Right lobe of liver (tissue), 6 donors: ENCODE data around the gene RCOR1. TPM values are rescaled to one million over a fixed set of nuclear protein-coding genes. Genes with fewer than 3 reads are reported as not detected.

Source experiments
- ATAC-seq, 4 donors: fragments of 200-7000 bp; cut with Tn5 transposase; one replicate each; pipeline ENCODE4 v1.9.1; 2020; ENCODE audit warnings: mild to moderate bottlenecking in 4 of 4, moderate library complexity in 4 of 4
- DNase-seq, 3 donors: peaks; one replicate each; pipeline ENCODE4 v3.0.0-alpha.2; 2020
- H3K27ac ChIP-seq, 3 donors: fragments of 200-600 bp; one replicate each; pipeline ENCODE4 v1.8.0; 2022
- H3K27me3 ChIP-seq, 2 donors: fragments of 200-600 bp; one replicate each; pipeline ENCODE4 v1.8.0; 2022
- H3K36me3 ChIP-seq, 4 donors: fragments of 200-600 bp; sonication (generic) in 1 of 4; one replicate each; pipeline versions ENCODE4 v1.5.1 to v1.8.0; 2017 to 2022; ENCODE audit warnings: control low read depth in 1 of 4
- H3K4me1 ChIP-seq, 4 donors: fragments of 200-600 bp; sonication (generic) in 1 of 4; one replicate each; pipeline versions ENCODE4 v1.5.1 to v1.8.0; 2017 to 2022; ENCODE audit warnings: control low read depth in 1 of 4
- H3K4me3 ChIP-seq, 3 donors: fragments of 200-600 bp; one replicate each; pipeline ENCODE4 v1.8.0; 2022
- H3K9me3 ChIP-seq, 4 donors: fragments of 200-600 bp; sonication (generic) in 1 of 4; one replicate each; pipeline versions ENCODE4 v1.5.1 to v1.8.0; 2017 to 2022; ENCODE audit warnings: control low read depth in 1 of 4
- POLR2A ChIP-seq: fragments of 450-650 bp; IDR thresholded peaks from one replicate; pipeline ENCODE4 v1.6.1; 2017; ENCODE audit warnings: antibody characterized with exemption, mild to moderate bottlenecking
- WGBS: methylation state at CpG from one replicate; pipeline ENCODE4 v1.1.6; 2018; ENCODE audit warnings: low coverage, low lambda C conversion rate; ENCODE audit not compliant: insufficient coverage; ENCODE audit errors: missing lambda C conversion rate; 5-methylcytosine and 5-hydroxymethylcytosine counted together
- intact Hi-C, 2 donors: fragments of 100-400 bp; cut with DNase I; formaldehyde crosslinking; loops; one replicate each; pipeline versions ENCODE4 v1.11.2 to v1.14.1; 2022
- total RNA-seq, 6 experiments: library from RNA; depleted of rRNA in 2 of 6; stranded (reverse); fragments of >200 nt in 2 of 6; fragmentation: NEBNext Ultra II Directional in 3 of 6; extraction: Animal tissue kit (Norgen Biotek cat#: 25700) in 3 of 6; gene quantifications; one replicate each; pipeline versions ENCODE4 v1.1.0 to v1.2.4, GENCODE V29; 2016 to 2023
- TF ChIP-seq, protein P1 (sequence below), 4 donors: fragments of 200-600 bp in 3 of 4; fragments of 450-650 bp in 1 of 4; IDR thresholded peaks; one replicate each; pipeline versions ENCODE4 v1.5.1 to v1.8.0; 2016 to 2022; ENCODE audit warnings: antibody characterized with exemption in 4 of 4, mild to moderate bottlenecking in 2 of 4
- donor health status: DM: no; HTN: yes; CAD: no.
- donor health status: DM: no; HTN: no; CAD: no.
- donor health status: DM: no; HTN: no; CAD: no.
- donor health status: DM: no; HTN: yes; CAD: no.
- donor health status: DM: no; HTN: yes; CAD: no.

RCOR1 gene
- total RNA-seq, 6 experiments from 2014 or later, result 7.5 to 14.1 (median 8.7) TPM

DNA sequence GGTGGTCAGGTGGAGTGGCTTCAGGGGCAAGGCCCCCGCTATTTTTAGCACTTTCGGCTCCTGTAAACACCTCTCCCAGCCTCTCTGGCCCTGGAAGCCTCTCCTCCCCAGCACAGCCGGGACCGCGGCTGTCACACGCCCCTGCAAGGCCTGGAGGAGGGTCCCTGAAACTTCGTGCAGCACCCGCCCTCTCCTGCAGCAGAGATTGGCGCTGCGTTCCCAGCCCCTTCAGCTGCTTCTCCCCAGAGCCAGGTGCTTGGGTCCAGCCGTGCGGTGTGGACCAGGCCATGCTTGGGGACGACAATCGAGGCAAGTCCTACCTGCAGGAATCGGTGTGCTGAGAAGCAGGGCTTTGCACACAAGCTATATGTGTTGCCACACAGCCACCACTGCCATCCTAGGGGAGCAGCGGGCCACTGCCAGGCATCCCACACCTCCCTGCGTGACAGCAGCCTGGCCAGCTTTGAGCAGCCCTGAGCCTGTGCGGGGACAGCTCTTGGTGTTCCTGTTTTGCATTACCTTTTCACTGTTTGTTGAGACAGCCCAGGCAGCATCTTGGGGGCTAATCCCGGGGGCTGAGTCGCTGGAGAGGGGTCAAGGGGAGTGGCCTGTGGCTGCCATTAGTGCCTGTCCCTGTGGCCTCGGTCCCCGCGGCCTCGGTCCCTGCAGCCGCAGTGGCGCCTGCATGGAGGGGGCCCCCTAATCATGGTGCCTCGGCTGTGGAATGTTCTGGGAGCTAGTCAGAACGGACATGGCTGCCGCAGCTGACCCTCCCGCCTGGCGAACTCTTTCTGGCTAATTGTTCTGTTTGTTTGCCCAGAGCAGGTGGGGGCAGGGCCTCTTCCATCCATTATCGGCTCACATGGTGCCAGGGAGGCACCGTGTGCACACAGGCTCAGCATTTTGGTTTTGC is 157.2 kb downstream of the RCOR1 start:
- no peak for TF ChIP-seq POLR2A
- TF ChIP-seq, protein P1, sequence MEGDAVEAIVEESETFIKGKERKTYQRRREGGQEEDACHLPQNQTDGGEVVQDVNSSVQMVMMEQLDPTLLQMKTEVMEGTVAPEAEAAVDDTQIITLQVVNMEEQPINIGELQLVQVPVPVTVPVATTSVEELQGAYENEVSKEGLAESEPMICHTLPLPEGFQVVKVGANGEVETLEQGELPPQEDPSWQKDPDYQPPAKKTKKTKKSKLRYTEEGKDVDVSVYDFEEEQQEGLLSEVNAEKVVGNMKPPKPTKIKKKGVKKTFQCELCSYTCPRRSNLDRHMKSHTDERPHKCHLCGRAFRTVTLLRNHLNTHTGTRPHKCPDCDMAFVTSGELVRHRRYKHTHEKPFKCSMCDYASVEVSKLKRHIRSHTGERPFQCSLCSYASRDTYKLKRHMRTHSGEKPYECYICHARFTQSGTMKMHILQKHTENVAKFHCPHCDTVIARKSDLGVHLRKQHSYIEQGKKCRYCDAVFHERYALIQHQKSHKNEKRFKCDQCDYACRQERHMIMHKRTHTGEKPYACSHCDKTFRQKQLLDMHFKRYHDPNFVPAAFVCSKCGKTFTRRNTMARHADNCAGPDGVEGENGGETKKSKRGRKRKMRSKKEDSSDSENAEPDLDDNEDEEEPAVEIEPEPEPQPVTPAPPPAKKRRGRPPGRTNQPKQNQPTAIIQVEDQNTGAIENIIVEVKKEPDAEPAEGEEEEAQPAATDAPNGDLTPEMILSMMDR (IDR thresholded peaks at IDR 0.05), result no peak
- intact Hi-C loops, result no loop called here
- Histone ChIP-seq H3K36me3 (peaks cover 0 to 2% (median 0%) of the 10 kb centered on the region in 4 donors), H3K27ac (no peak overlapping the region), H3K27me3 (no peaks in the 10 kb centered on the region), H3K4me3 (no peak overlapping the region), H3K4me1 (no peaks in the 10 kb centered on the region), H3K9me3 (no peaks in the 10 kb centered on the region)
- 90% methylated on average over 10 of the region's 33 CpGs for WGBS
- ATAC-seq, result no peak
- peak in 2 of 3 donors; percentile 10 to 37 for DNase-seq

DNA sequence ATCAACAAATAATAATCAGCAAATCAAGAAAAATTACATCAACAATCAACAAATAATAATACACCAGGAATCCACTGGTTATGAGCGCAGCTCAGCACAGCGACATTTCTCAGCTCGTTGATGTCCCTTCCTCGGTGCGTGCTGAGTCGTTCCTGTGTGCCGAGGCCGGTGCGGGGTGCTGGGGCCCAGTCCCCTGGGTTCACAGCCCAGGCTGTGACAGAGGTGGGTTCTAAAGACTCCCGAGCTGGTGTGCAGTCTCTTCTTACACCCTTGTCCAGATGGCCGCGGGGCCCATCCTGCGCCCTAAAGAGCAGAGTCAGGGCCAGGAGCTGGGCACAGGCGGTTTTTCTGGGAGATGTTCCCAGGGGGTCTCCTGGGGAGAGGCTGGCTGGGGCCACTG is 157.9 kb downstream of the RCOR1 start:
- intact Hi-C loops, result no loop called here
- DNase-seq, result no peak
- no peak for TF ChIP-seq POLR2A
- TF ChIP-seq, protein P1 (IDR thresholded peaks at IDR 0.05), result no peak

DNA sequence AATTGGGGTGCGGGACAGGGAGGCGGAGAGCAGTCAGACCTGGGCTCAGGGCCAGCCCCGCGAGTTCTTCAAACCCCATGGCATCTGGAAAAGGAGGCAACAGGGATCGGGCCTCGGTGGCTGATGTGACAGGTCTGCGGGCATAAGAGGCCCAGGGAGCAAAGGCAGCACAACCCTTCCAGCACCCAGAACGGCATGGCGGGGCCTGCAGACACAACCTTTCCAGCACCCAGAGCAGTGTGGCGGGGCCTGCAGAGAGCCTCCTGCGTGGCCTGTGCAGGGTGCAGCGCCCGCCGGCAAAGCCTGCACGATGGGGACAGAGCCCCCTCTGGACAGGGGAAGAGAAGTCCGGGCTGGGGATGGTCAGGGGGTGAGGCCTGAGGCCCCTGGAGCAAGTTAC is 158.6 kb downstream of the RCOR1 start:
- Histone ChIP-seq H3K4me3 (no peak overlapping the region), H3K9me3 (no peaks in the 10 kb centered on the region), H3K27me3 (no peaks in the 10 kb centered on the region), H3K27ac (no peak overlapping the region), H3K4me1 (no peaks in the 10 kb centered on the region), H3K36me3 (no peaks in the 10 kb centered on the region)
- TF ChIP-seq, protein P1 (IDR thresholded peaks at IDR 0.05), result no peak
- no peak for TF ChIP-seq POLR2A
- intact Hi-C loops, result no loop called here
- no peak for ATAC-seq
- DNase-seq, result no peak
- 71% methylated on average over 1 of the region's 16 CpGs for WGBS

More for the DNA sequence above, 157.9 kb downstream of the RCOR1 start:
- ATAC-seq, result no peak
- WGBS, result 100% methylated on average over 1 of the region's 14 CpGs
- Histone ChIP-seq H3K9me3 (no peaks in the 10 kb centered on the region), H3K36me3 (peaks cover 0 to 2% (median 0%) of the 10 kb centered on the region in 4 donors), H3K4me3 (no peak overlapping the region), H3K4me1 (no peaks in the 10 kb centered on the region), H3K27me3 (no peaks in the 10 kb centered on the region), H3K27ac (no peak overlapping the region)

DNA sequence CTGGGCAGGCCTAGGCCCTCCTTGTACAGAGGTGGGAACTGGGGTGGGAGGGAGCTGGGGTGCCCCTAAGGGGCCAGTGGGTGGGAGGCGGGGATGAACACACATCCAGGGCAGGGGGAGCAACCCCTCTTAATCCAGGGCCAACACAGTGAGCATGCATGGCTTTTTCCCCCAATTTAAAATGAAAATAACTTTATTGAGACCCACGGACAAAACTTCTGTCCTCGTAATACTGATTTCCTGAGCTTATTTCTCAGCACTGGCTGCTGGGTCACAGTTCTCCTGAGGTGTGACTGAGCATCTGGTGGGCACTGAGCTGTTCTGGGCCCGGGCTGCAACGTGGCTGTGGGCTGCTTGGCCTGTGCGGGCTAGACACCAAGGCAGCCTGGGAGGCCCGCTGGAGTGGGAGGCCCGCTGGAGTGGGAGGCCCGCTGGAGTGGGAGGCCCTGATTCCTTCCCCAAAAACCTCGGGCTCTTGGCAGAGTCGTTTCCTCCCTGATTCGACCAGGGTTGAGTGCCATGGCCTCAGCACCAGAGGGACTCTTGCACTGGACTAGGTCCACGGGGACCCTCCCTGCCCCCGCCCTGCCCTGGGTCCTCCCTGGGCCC is 159.9 kb downstream of the RCOR1 start:
- ATAC-seq, result no peak
- no peak for DNase-seq
- Histone ChIP-seq H3K27ac (no peak overlapping the region), H3K9me3 (no peaks in the 10 kb centered on the region), H3K4me1 (no peaks in the 10 kb centered on the region), H3K36me3 (no peaks in the 10 kb centered on the region), H3K4me3 (no peak overlapping the region), H3K27me3 (no peaks in the 10 kb centered on the region)
- TF ChIP-seq POLR2A, result no peak
- TF ChIP-seq, protein P1 (IDR thresholded peaks at IDR 0.05), result no peak
- intact Hi-C loops, result no loop called here
- 83% methylated on average over 2 of the region's 14 CpGs for WGBS
